ENCODE results near the gene NIBAN1.
"Not testable (repeated sequence)": the region's sequence is repeated elsewhere in the genome, so short reads cannot be mapped to it uniquely, and the experiment has no call there.

The NIBAN1 gene

DNA sequence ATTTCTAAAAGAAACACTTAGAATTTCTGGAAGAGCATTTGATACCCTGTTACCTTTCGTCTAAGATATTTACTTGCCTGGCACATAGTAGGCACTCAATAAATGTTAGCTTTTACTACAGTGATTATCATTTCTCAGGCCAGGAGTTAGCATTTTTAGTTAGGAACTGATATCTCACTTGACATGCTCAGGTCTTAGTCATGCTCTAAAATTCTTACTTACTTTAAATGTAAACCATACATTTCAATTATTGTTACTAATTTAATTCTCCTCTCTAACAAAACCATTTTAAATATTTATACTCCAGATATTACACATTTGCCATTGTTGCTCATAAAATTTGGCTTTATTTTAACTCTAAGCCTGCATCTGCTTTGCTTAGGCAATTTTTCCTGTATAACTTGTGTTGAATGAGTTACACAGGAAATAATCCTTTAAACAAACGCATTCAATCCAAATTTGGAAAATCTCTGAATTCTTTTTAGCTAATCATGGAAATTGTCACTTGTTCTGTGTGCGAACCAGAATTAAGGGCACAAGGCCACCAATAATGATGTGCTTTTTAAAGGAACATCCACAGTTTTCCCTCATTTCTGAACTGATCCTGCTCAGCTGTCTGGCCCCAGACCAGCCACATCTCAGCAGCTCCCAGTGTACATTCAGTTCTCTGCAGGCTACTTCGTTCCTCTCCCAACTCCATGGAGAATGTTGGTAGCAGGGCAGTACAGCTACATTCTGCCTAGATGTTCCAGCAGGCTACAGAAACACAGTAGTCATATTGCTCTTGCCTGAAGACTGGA lies 15.6 kb downstream of the NIBAN1 start:
- Histone ChIP-seq H3K79me2 (ENCODE audit: insufficient read depth, low read length) (no peaks in the 10 kb centered on the region), H3K9ac (ENCODE audit: low read depth, low read length, poor library complexity, severe bottlenecking) (no peak overlapping the region), H3K27me3 (ENCODE audit: insufficient read depth, low read length, poor library complexity, severe bottlenecking) (no peaks in the 10 kb centered on the region), H3K4me3 (ENCODE audit: low read length, poor library complexity, severe bottlenecking) (no peak overlapping the region), H3K36me3 (ENCODE audit: insufficient read depth, low read length) (no peaks in the 10 kb centered on the region), H3K9me3 (ENCODE audit: insufficient read depth, low read depth, low read length) (no peaks in the 10 kb centered on the region), H3K4me1 (ENCODE audit: insufficient read depth, low read length, poor library complexity, severe bottlenecking) (no peaks in the 10 kb centered on the region), H3K9me2 (replicated peaks; ENCODE audit: low read depth, low read length) (no peaks in the 10 kb centered on the region), H4K20me1 (ENCODE audit: insufficient read depth, low read length, poor library complexity, severe bottlenecking) (no peaks in the 10 kb centered on the region), H2AFZ (ENCODE audit: low read length) (no peak overlapping the region), H3K4me2 (ENCODE audit: low read depth, low read length, poor library complexity, severe bottlenecking) (no peak overlapping the region), H3F3A (ENCODE audit: low read depth) (no peaks in the 10 kb centered on the region)
- TF ChIP-seq EZH2phosphoT487 (IDR thresholded peaks at IDR 0.05; ENCODE audit: borderline replicate concordance), result no peak
- TF ChIP-seq, protein P1, sequence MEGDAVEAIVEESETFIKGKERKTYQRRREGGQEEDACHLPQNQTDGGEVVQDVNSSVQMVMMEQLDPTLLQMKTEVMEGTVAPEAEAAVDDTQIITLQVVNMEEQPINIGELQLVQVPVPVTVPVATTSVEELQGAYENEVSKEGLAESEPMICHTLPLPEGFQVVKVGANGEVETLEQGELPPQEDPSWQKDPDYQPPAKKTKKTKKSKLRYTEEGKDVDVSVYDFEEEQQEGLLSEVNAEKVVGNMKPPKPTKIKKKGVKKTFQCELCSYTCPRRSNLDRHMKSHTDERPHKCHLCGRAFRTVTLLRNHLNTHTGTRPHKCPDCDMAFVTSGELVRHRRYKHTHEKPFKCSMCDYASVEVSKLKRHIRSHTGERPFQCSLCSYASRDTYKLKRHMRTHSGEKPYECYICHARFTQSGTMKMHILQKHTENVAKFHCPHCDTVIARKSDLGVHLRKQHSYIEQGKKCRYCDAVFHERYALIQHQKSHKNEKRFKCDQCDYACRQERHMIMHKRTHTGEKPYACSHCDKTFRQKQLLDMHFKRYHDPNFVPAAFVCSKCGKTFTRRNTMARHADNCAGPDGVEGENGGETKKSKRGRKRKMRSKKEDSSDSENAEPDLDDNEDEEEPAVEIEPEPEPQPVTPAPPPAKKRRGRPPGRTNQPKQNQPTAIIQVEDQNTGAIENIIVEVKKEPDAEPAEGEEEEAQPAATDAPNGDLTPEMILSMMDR (conservative IDR thresholded peaks at IDR 0.05; ENCODE audit: low read length), result no peak

DNA sequence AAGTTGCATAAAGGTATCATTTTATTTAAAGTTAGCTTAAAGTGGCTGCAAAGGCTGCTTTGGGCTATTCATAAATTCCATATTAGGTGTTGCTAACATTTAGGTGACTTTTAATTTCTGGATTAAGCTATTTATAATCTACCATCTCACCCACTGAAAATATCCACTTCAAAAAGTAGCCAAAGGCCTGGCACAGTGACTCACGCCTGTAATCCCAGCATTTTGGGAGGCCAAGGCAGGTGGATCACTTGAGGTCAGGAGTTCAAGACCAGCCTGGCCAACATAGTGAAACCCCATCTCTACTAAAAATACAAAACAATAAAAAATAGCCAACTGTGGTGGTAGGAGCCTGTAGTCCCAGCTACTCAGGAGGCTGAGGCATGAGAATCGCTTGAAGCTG lies 16.4 kb downstream of the NIBAN1 start:
- H3K9ac ChIP-seq (ENCODE audit: low read depth, low read length, poor library complexity, severe bottlenecking); H3F3A ChIP-seq (ENCODE audit: low read depth); H3K4me3 ChIP-seq (ENCODE audit: low read length, poor library complexity, severe bottlenecking); H4K20me1 ChIP-seq (ENCODE audit: insufficient read depth, low read length, poor library complexity, severe bottlenecking); H3K4me2 ChIP-seq (ENCODE audit: low read depth, low read length, poor library complexity, severe bottlenecking); H3K79me2 ChIP-seq (ENCODE audit: insufficient read depth, low read length); H3K27me3 ChIP-seq (ENCODE audit: insufficient read depth, low read length, poor library complexity, severe bottlenecking); H3K4me1 ChIP-seq (ENCODE audit: insufficient read depth, low read length, poor library complexity, severe bottlenecking); H3K36me3 ChIP-seq (ENCODE audit: insufficient read depth, low read length); H3K9me2 ChIP-seq (replicated peaks; ENCODE audit: low read depth, low read length); H3K9me3 ChIP-seq (ENCODE audit: insufficient read depth, low read depth, low read length); H2AFZ ChIP-seq (ENCODE audit: low read length): not testable (repeated sequence)

DNA sequence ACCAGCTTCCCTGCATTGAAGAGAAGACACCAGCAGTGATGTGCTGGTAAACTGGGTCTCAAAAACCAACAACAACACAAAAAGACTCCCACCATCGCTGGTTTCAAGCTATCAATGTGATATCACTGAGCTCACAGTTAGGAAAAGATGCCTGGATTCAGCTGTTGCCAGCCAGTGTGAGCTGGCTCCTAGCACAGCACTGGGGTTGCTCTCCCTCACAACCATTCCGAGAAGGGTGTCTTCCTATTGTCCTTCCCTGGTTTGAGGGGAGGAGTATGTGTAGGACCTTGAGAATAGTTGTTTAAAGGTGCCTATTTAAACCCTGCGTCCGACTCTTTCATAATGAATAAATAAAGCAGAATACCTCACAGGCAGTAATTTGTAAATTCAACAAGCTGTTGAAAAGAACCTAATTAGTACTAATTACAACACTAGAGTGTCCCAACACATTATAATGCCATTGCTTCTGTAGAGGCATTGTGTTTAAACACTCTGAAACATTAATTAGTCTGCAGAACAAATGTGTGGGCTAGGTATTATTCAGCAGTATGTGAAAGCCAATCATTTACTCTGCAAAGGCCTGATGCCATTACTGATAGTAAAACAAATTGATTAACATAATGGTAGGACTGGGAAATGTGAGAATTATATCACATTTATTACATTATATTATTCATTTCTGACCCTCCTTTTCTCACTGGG lies 17.2 kb downstream of the NIBAN1 start:
- H3K4me2 ChIP-seq (ENCODE audit: low read depth, low read length, poor library complexity, severe bottlenecking), result no peak overlapping the region
- no peaks in the 10 kb centered on the region for H3F3A ChIP-seq (ENCODE audit: low read depth)
- no peaks in the 10 kb centered on the region for H3K36me3 ChIP-seq (ENCODE audit: insufficient read depth, low read length)
- H3K27me3 ChIP-seq (ENCODE audit: insufficient read depth, low read length, poor library complexity, severe bottlenecking), result no peaks in the 10 kb centered on the region
- H3K79me2 ChIP-seq (ENCODE audit: insufficient read depth, low read length), result no peaks in the 10 kb centered on the region
- H3K9me3 ChIP-seq (ENCODE audit: insufficient read depth, low read depth, low read length), result no peaks in the 10 kb centered on the region
- H3K4me1 ChIP-seq (ENCODE audit: insufficient read depth, low read length, poor library complexity, severe bottlenecking), result no peaks in the 10 kb centered on the region
- no peak overlapping the region for H3K9ac ChIP-seq (ENCODE audit: low read depth, low read length, poor library complexity, severe bottlenecking)
- no peaks in the 10 kb centered on the region for H4K20me1 ChIP-seq (ENCODE audit: insufficient read depth, low read length, poor library complexity, severe bottlenecking)
- H3K4me3 ChIP-seq (ENCODE audit: low read length, poor library complexity, severe bottlenecking), result no peak overlapping the region
- H3K9me2 ChIP-seq (replicated peaks; ENCODE audit: low read depth, low read length), result no peaks in the 10 kb centered on the region
- TF ChIP-seq, protein P1 (conservative IDR thresholded peaks at IDR 0.05; ENCODE audit: low read length), result no peak
- TF ChIP-seq EZH2phosphoT487 (IDR thresholded peaks at IDR 0.05; ENCODE audit: borderline replicate concordance), result no peak
- H2AFZ ChIP-seq (ENCODE audit: low read length), result no peak overlapping the region

Measured in Loucy (cell line).